ENCODE measurements around the gene MAT1A.
"Not testable (repeated sequence)": the region's sequence is repeated elsewhere in the genome, so short reads cannot be mapped to it uniquely, and the experiment has no call there.

Gene MAT1A

DNA sequence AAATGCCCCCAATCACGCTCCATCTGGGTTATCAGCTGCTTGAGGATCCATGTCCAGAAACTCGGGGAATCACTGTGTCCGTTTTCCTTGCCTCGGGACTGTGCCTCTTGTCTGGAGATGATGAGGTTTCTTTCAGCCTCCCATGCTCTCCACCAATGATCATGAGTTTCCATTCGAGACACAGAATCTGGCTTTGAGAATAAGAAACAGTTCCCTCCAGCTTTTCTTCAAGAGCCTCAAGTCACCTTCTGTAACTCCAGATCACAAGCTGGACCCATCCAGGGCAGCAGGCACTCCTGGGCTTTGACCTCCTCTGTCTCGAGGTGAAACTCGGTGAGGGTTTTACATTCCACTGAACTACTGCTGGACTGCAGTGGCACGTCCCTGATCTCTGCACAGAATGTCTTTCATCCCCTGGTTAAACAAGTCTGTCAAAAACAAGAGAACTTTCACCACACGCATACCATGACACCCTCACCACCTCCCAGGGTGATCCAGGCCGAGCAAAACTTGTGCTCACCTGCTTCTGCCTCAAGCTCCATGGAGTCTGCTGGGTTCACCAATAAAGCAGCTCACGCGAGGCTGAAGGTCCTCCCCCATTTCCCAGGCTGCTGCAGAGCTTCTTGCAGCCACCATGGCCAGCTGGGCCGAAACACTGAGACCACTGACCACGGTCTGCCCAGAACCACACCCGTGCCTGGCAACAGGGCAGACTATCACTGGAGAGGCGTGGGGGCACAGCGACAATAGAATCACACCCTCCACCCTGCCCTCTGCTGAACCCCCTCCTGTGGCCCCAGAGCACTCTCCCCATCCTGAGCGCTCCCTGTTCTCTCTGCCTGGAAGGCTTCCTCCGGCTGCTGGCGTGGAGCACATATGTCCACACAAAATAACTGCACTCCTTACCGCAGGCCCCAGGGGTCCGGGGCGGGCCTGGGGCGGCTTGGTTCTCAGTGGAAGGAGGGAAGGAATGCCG lies 25.1 kb downstream of the MAT1A start:
- no peak for DNase-seq

- no peak for DNase-seq
Measured at GRCh38 chr10:80261316-80262030, 28.0 kb downstream of the MAT1A start.

DNA sequence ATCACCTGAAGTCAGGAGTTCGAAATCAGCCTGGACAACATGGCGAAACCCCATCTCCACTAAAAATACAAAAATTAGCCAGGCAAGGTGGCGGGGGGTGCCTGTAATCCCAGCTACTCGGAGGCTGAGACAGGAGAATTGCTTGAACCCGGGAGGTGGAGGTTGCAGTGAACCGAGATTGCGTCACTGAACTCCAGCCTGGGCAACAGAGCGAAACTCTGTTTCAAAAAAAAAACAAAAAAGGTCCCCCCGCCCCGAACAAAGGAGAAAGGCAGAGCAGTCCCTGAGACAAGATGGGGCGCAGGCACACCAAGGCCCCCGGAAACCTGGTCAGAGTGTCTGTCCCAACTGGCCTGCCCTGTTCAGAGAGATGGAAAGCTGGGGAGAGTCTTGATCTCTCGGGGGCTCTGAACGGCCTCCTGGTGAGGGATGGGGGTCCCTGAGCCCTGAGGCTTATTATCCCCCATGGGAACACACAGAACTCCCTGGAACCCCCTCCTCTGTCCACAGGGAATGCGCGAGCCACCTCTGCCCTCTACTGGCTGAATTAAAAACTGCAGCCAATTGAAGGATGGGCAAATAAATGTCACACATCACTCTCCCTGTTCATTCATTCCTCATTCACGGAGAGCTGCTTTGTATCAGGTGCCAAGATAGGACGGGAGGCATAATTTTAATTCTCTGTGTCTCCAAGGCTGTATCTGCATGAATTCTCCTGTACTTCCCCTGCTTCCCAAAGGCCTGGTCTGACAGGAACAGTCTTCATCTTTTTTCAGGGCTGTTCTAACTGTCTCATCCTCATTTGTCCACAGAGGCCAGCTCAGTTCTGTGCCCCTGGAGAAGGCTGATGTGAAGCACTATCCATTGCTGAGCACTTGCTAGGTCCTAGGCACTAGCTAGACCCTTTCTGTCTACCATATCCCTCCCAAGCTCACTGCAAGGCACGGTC lies 28.9 kb downstream of the MAT1A start:
- no peak for DNase-seq

- no peak for DNase-seq
Measured at GRCh38 chr10:80259405-80259871, 30.0 kb downstream of the MAT1A start.

DNA sequence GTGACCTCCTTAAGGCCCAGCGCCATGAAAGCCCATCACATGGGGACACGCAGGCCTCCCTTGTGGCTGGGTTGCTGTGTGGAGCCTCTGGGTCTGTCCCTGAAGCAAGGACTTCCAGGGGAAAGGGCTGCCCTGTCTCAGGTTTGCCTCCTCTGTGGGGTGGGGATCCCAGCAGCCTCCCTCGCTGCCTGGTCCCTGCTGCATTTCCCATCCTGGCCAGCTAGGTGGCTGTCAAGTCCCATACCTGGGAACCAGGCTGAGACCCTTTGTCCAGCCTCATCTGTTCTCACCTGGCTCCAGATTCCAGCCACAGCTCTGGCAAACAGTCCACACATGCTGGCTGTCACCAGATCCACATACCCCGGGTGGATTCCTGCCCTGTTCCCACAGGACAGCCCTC lies 32.7 kb downstream of the MAT1A start:
- DNase-seq, result not testable (repeated sequence)

DNA sequence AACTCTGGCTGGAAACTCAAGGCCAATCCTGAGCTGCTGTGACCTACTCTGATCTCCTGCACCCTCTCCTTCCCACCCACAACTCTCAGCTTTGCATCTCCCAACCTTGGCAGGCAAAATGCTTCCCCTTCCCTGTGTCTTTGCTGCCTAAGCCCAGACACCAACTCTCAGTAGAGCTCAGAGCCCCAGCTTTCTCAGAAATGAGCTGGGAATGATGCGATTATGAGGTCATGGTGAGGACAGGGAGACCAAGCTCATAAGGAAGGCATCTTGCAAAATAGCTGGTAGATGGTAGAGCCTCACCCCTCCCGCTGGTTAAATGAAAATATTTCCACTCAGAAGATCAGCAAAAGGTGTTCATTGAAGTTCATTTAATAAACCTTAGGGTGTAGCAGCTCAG lies 34.7 kb downstream of the MAT1A start:
- not testable (repeated sequence) for DNase-seq

DNA sequence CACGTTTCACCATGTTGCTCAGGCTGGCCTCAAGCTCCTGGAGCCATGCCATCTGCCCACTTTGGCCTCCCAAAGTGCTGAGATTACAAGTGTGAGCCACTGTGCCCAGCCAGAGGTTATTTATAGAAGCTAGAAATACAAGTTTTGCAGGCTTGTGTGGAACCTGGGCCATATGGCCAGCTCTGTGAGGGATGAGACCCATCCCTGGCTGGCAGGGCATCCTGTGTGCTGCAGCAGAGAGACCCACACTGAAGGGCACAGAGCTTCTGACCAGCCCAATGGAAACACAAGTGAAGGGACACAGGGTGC lies 35.5 kb downstream of the MAT1A start:
- DNase-seq, result not testable (repeated sequence)

GRCh38 chr10:80253266-80253962 lies 36.0 kb downstream of the MAT1A start:
- DNase-seq, result no peak

GRCh38 chr10:80252296-80252887 lies 37.1 kb downstream of the MAT1A start:
- no peak for DNase-seq

GRCh38 chr10:80251703-80252280 lies 37.7 kb downstream of the MAT1A start:
- not testable (repeated sequence) for DNase-seq

DNA sequence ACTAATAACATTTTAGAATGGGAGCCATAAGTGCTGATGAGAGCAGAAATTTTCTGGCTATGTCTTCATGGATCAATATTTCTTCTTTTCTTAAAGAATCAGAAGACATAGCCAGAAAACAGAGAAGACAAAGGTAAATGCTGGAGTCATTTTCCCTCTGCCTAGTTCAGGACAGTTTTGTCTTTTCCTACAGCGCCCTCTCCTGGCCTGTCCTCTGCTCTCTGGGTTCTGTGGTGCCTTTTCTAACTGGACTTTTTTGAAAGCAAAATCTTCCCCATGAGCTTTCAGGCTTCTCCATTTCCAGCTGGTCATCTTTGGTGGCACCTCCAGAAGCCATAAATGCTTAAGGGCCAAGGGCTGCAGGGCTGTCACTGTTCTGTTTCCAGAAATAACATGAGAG lies 39.1 kb downstream of the MAT1A start:
- DNase-seq, result not testable (repeated sequence)

DNA sequence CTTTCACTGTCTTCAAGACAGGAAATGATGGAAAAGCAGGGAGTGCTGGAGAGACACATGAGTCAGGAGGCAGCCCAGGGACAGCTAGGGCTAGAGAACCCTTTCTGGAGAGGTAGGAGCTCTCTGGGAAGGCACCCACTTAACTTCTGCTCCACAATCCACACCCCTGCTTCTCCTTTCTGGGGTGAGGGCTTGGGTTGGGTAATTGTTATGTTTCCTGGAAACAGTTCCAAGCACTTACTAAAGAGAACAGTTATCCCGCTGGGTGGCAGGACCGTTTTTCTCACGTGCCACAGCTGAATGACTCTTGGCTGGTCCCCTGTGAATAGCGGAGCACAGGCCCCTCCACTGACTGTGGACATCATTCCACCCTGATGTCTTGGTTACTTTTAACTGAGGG lies 39.6 kb downstream of the MAT1A start:
- DNase-seq, result not testable (repeated sequence)

GRCh38 chr10:80247611-80248010 lies 41.8 kb downstream of the MAT1A start:
- DNase-seq, result not testable (repeated sequence)

DNA sequence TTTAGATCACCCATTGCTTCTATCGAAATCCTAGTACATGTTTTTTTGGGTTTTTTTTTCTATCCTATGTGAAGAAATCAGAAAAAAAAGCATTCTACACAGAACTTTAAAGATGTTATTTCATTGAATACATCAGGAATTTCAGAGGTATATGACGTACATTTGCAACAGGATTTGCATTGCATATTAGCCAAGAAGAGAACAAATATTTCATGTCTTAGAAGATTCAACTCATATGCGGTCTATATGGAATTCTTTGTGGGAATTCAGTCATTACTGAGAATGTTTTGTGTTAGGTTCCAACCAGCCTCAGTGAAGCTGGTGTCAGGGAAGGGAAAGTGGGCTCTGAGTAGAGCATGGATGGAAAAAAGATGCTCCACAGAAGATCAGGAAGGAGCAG lies 45.1 kb downstream of the MAT1A start:
- DNase-seq, result not testable (repeated sequence)

- not testable (repeated sequence) for DNase-seq
Measured at GRCh38 chr10:80242341-80242740, 47.1 kb downstream of the MAT1A start.

DNA sequence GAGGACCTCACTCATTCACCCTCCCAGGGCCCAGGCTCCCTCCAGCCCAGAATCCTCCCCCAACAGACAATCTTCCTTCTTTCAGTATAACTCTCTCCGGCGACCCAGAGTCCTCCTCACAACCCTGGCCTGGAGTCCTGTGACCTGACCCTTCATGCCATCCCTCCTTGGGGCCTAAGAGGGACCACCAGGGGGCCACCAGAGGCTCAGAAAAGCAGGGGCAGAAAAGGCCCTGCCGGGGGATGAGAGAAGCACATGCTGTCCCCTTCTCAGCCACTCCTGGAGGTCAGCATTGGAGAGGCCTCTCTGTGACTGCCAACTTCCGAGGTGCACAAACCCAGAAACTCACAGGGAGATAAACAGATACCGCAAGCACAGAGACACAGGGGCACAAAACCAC lies 53.0 kb downstream of the MAT1A start:
- not testable (repeated sequence) for DNase-seq

DNA sequence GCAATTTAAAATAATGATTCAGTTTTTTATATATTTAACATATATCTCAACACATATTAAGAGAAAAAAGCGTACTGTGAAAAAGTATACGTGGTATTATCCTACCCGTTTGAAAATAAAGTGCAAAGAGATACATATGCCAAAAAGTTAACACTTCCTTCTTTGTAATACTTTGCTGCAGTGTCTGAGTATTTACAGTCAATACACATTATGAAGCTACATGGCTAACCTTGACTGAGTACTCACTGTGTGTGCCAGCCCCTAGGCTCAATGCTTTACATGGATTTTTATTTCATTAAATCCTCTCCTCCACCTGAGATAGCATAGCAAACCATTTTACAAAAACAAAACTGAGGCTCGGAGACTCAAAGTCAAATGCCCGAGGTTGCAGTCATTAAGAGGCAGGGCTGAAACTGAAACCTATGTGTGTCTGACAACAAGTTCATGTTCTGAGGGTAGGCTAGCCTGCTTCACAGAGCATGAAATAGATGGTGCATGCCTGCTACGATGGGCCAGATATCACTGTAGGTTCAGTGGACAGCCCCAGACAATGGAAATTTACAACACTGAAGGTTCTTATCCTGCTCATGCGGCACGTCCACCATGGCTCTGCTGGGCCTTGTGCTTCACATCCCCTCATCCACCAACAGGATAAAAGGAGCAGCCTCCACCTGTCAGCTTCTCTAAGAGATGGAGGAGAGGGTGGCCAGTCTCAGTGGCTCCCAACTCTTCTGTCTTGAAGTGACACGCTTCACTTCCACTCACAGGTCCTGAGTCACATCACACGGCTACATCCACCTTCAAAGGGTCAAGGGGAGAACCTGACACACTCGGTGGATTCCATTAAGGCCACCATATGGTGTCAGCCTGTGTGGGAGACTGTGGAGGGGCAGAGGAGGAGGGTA lies 54.9 kb downstream of the MAT1A start:
- not testable (repeated sequence) for DNase-seq

DNA sequence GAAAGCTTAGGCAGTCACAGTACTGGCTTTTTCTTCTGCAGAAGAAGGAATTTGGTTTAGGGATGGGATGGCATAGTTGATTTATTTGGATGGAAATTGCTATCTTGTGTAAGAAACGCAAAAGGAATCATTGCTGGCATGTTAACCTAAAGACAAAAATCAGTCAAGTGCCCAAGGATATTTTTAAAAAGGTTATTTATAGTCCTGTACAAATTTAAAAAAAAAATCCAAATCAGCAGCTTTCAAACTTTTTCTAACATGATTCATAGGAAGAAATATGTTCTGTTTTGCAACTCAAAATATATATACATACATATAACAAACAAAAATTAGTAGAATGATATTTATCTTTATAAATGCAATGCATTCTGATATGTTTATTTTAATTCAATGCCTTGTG lies 55.6 kb downstream of the MAT1A start:
- DNase-seq, result not testable (repeated sequence)

DNA sequence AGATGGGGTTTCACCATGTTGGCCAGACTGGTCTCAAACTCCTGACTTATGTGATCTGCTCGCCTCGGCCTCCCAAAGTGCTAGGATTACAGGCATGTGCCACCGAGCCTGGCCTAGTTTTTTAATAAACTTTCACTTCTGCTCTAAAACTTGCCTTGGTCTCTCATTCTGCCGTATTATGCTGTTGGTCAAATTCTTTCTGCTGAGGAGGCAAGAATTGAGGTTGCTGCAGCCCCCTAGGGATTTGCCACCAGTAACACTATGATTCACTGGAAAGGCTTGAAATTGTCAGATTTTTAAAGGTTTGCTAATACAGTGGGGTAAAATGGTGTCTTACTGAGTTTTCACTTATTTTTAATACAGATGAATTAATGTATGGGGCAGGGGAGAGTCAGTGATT lies 62.7 kb downstream of the MAT1A start:
- not testable (repeated sequence) for DNase-seq

DNA sequence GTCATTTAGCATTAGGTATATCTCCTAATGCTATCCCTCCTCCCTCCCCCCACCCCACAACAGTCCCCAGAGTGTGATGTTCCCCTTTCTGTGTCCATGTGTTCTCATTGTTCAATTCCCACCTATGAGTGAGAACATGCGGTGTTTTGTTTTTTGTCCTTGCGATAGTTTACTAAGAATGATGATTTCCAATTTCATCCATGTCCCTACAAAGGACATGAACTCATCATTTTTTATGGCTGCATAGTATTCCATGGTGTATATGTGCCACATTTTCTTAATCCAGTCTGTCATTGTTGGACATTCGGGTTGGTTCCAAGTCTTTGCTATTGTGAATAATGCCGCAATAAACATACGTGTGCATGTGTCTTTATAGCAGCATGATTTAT lies 66.4 kb downstream of the MAT1A start:
- DNase-seq, result not testable (repeated sequence)
